Neural progenitor cell (in vitro differentiated cells): ENCODE data around the gene RNASE4.

ENCODE experiments used
- CTCF ChIP-seq: fragments of 200-600 bp; sonication (generic); IDR thresholded peaks from 2 replicates; pipeline ENCODE4 v1.5.1; 2017; ENCODE audit warnings: antibody characterized with exemption, mild to moderate bottlenecking
- EZH2 ChIP-seq: fragments of 200-600 bp; sonication (generic); IDR thresholded peaks from 2 replicates; pipeline ENCODE4 v1.6.1; 2017; ENCODE audit warnings: antibody characterized with exemption, mild to moderate bottlenecking, moderate library complexity
- EZH2phosphoT487 ChIP-seq: fragments of 200-600 bp; sonication (generic); IDR thresholded peaks from 2 replicates; pipeline ENCODE4 v1.6.1; 2017; ENCODE audit warnings: antibody characterized with exemption

- TF ChIP-seq CTCF (no peak), EZH2 (no peak), EZH2phosphoT487 (no peak)
Measured at GRCh38 chr14:20698934-20699333, 14.6 kb downstream of the RNASE4 start.
